LNCaP clone FGC (cell line): ENCODE results near the gene ICAM5.

Experiments
- DNase-seq: peaks from one replicate; pipeline ENCODE4 v3.0.0-alpha.2; 2011; ENCODE audit warnings: low read depth
- H3K4me3 ChIP-seq: 2 replicates; pipeline ENCODE4 v1.5.1; 2011; ENCODE audit warnings: mild to moderate bottlenecking, low read depth, low read length, control low read depth
- CTCF ChIP-seq: IDR thresholded peaks from 2 replicates; pipeline ENCODE4 v1.5.1; 2012; ENCODE audit warnings: mild to moderate bottlenecking; ENCODE audit not compliant: control insufficient read depth, insufficient read depth; ENCODE audit errors: extremely low read depth

Gene ICAM5

GRCh38 chr19:10344780-10345179 is 55.0 kb downstream of the ICAM5 start:
- H3K4me3 ChIP-seq = no peak overlapping the region
- no peak for DNase-seq
- no peak for TF ChIP-seq CTCF
